ENCODE data around the gene OGDH. TPM values are rescaled to one million over a fixed set of nuclear protein-coding genes. Genes with fewer than 3 reads are reported as not detected.

The OGDH gene
- polyA plus RNA-seq, 3 donors: 41.0 to 74.1 (median 49.9) TPM

DNA sequence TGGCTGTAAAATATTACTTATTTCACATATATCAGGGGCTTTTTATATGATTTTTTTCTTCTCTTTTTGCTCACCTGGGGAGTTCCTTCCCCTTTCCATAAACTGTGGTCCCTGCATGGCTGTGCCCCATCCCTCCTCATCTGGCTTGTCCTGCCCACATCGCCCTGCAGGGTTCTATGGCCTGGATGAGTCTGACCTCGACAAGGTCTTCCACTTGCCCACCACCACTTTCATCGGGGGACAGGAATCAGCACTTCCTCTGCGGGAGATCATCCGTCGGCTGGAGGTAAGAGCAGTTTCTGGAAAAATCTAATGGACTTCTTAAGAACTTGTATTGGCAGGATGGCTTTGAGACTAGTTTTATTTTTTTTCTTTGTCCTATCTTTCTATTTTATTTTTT is 60.1 kb downstream of the OGDH start:
- H3K36me3 Mint-ChIP-seq: peaks cover 67 to 92% of the 10 kb centered on the region in 2 donors

DNA sequence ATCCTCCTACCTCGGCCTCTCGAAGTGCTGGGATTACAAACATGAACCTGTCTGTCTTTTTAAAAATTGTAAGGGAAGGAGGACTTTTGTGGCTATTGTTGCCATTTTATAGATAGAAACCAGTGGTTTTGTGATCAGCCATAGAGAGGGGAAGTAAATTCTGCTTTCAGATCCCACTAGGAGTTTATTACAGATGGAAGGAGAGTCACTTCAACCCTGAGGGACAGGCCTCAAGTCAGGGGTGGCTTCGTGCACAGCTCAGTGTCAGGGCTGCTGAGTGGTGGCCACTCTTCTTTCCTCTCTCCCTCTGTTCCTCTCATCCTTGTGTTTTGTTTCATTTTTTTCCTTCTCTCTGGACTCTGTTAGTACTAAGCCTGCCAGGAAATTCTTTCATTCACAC is 60.8 kb downstream of the OGDH start:
- Histone ChIP-seq H3K9ac (ENCODE audit: insufficient read depth, low read length, poor library complexity, severe bottlenecking) (no peak overlapping the region), H3K36me3 (replicated peaks in 1 of 2; ENCODE audit: control insufficient read depth in 1 of 2, insufficient read depth in 2 of 2, low read length in 2 of 2) (peaks cover 48 to 85% of the 10 kb centered on the region in 2 donors), H3K9me3 (replicated peaks in 1 of 2; ENCODE audit: control insufficient read depth in 1 of 2, insufficient read depth in 1 of 2, low read length in 2 of 2) (no peaks in the 10 kb centered on the region), H2AFZ (ENCODE audit: insufficient read depth, low read depth, low read length, poor library complexity, severe bottlenecking) (no peak overlapping the region), H3K4me1 (ENCODE audit: control insufficient read depth in 1 of 2, insufficient read depth in 2 of 2, low read length in 2 of 2) (peaks cover 0 to 3% of the 10 kb centered on the region in 2 donors), H3K27ac (ENCODE audit: low read depth in 1 of 2, low read length in 2 of 2) (peak overlapping the region in 1 of 2 donors; percentile 69), H3K79me2 (ENCODE audit: insufficient read depth, low read length) (peaks cover 15% of the 10 kb centered on the region), H3K27me3 (ENCODE audit: control insufficient read depth in 2 of 2, insufficient read depth in 2 of 2, low read length in 2 of 2) (no peaks in the 10 kb centered on the region), H3K4me2 (replicated peaks; ENCODE audit: extremely low read depth, low read length, poor library complexity, severe bottlenecking) (no peak overlapping the region), H3K4me3 (replicated peaks in 1 of 3; ENCODE audit: low read depth in 2 of 3, low read length in 3 of 3) (no peak overlapping the region), H4K20me1 (ENCODE audit: insufficient read depth, low read length) (peaks cover 33% of the 10 kb centered on the region)
- DNase-seq: no peak
- WGBS (ENCODE audit: insufficient coverage): no CpG with 5 or more reads among the region's 3 CpGs
- Mint-ChIP-seq H3K4me1 (peaks cover 16% of the 10 kb centered on the region), H3K27ac (peak overlapping the region in 5 of 7 donors; percentile 36 to 90 (median 76)), H3K9me3 (no peaks in the 10 kb centered on the region), H3K27me3 (ENCODE audit: low read depth in 3 of 3) (peaks cover 0 to 3% (median 0%) of the 10 kb centered on the region in 3 donors), H3K36me3 (peaks cover 68 to 92% of the 10 kb centered on the region in 2 donors), H3K4me3 (no peak overlapping the region)
- TF ChIP-seq, protein P1, sequence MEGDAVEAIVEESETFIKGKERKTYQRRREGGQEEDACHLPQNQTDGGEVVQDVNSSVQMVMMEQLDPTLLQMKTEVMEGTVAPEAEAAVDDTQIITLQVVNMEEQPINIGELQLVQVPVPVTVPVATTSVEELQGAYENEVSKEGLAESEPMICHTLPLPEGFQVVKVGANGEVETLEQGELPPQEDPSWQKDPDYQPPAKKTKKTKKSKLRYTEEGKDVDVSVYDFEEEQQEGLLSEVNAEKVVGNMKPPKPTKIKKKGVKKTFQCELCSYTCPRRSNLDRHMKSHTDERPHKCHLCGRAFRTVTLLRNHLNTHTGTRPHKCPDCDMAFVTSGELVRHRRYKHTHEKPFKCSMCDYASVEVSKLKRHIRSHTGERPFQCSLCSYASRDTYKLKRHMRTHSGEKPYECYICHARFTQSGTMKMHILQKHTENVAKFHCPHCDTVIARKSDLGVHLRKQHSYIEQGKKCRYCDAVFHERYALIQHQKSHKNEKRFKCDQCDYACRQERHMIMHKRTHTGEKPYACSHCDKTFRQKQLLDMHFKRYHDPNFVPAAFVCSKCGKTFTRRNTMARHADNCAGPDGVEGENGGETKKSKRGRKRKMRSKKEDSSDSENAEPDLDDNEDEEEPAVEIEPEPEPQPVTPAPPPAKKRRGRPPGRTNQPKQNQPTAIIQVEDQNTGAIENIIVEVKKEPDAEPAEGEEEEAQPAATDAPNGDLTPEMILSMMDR (IDR thresholded peaks at IDR 0.05): no peak
- intact Hi-C loops (cut with micrococcal nuclease): no loop called here

More for the DNA sequence above, 60.1 kb downstream of the OGDH start:
- no peak overlapping the region for H3K4me3 ChIP-seq (replicated peaks in 1 of 3; ENCODE audit: low read depth in 2 of 3, low read length in 3 of 3)
- H3K4me2 ChIP-seq (replicated peaks; ENCODE audit: extremely low read depth, low read length, poor library complexity, severe bottlenecking): no peak overlapping the region
- no peaks in the 10 kb centered on the region for H3K27me3 ChIP-seq (ENCODE audit: control insufficient read depth in 2 of 2, insufficient read depth in 2 of 2, low read length in 2 of 2)
- no peak overlapping the region for H2AFZ ChIP-seq (ENCODE audit: insufficient read depth, low read depth, low read length, poor library complexity, severe bottlenecking)
- no peak for DNase-seq
- H3K36me3 ChIP-seq (replicated peaks in 1 of 2; ENCODE audit: control insufficient read depth in 1 of 2, insufficient read depth in 2 of 2, low read length in 2 of 2): peaks cover 50 to 83% of the 10 kb centered on the region in 2 donors
- Mint-ChIP-seq H3K9me3 (peaks cover 0 to 2% (median 2%) of the 10 kb centered on the region in 7 donors), H3K4me3 (no peak overlapping the region), H3K4me1 (peaks cover 16% of the 10 kb centered on the region), H3K27me3 (ENCODE audit: low read depth in 3 of 3) (peaks cover 0 to 1% (median 0%) of the 10 kb centered on the region in 3 donors), H3K27ac (peak overlapping the region; percentile 33 to 90 (median 73))
- intact Hi-C loops (cut with micrococcal nuclease): no loop called here
- TF ChIP-seq, protein P1 (IDR thresholded peaks at IDR 0.05): no peak
- peak overlapping the region in 1 of 2 donors; percentile 69 for H3K27ac ChIP-seq (ENCODE audit: low read depth in 1 of 2, low read length in 2 of 2)
- H3K9ac ChIP-seq (ENCODE audit: insufficient read depth, low read length, poor library complexity, severe bottlenecking): no peak overlapping the region
- peaks cover 0 to 3% of the 10 kb centered on the region in 2 donors for H3K9me3 ChIP-seq (replicated peaks in 1 of 2; ENCODE audit: control insufficient read depth in 1 of 2, insufficient read depth in 1 of 2, low read length in 2 of 2)
- peaks cover 15% of the 10 kb centered on the region for H3K79me2 ChIP-seq (ENCODE audit: insufficient read depth, low read length)
- 100% methylated on average over 2 of the region's 6 CpGs for WGBS (ENCODE audit: insufficient coverage)
- peaks cover 33% of the 10 kb centered on the region for H4K20me1 ChIP-seq (ENCODE audit: insufficient read depth, low read length)
- H3K4me1 ChIP-seq (ENCODE audit: control insufficient read depth in 1 of 2, insufficient read depth in 2 of 2, low read length in 2 of 2): peaks cover 0 to 3% of the 10 kb centered on the region in 2 donors

All from CD14-positive monocyte (primary cell).